Activated CD8-positive, alpha-beta T cell treated with anti-CD3 and anti-CD28 coated beads for 36 hours (primary cell): ENCODE data around the gene PLCB4. TPM values are rescaled to one million over a fixed set of nuclear protein-coding genes. Genes with fewer than 3 reads are reported as not detected.

Experiments used
- ATAC-seq: fragments of 200-7000 bp; cut with Tn5 transposase; one replicate; pipeline ENCODE4 v1.10.0; 2021; ENCODE audit warnings: mild to moderate bottlenecking, moderate library complexity
- CTCF ChIA-PET: fragments of 350-600 bp; sonication (Branson Sonifier 250); formaldehyde crosslinking; loops from one replicate; lab custom pipeline; 2021; ENCODE audit warnings: antibody characterized with exemption; lab: Charles Lee
- POLR2A ChIA-PET: fragments of 350-600 bp; sonication (Branson Sonifier 250); formaldehyde crosslinking; loops from one replicate; lab custom pipeline; 2021; ENCODE audit warnings: antibody characterized with exemption; lab: Charles Lee
- DNase-seq: peaks from one replicate; pipeline ENCODE4 v3.0.0-alpha.2; 2020
- H3K27ac Mint-ChIP-seq: one replicate; pipeline ENCODE4 v1.8.0; 2021; ENCODE audit warnings: mild to moderate bottlenecking, mixed read lengths
- H3K27me3 Mint-ChIP-seq: one replicate; pipeline ENCODE4 v1.8.0; 2021; ENCODE audit warnings: mixed read lengths
- H3K36me3 Mint-ChIP-seq: one replicate; pipeline ENCODE4 v1.8.0; 2021; ENCODE audit warnings: low read depth, mixed read lengths
- H3K4me1 Mint-ChIP-seq: one replicate; pipeline ENCODE4 v1.8.0; 2021; ENCODE audit warnings: low read depth, mixed read lengths
- H3K4me3 Mint-ChIP-seq: one replicate; pipeline ENCODE4 v1.8.0; 2021; ENCODE audit warnings: mild to moderate bottlenecking, moderate library complexity, mixed read lengths
- H3K9me3 Mint-ChIP-seq: one replicate; pipeline ENCODE4 v1.8.0; 2021; ENCODE audit warnings: mixed read lengths
- intact Hi-C: fragments of 100-400 bp; cut with micrococcal nuclease; formaldehyde crosslinking; loops from one replicate; pipeline ENCODE4 v1.10.0; 2022
- total RNA-seq, 2 experiments: library from RNA; stranded (reverse); gene quantifications; one replicate each; pipeline ENCODE4 v1.2.3, GENCODE V29; 2021
- TF ChIP-seq, protein P1 (sequence below): fragments of 200-600 bp; IDR thresholded peaks from one replicate; pipeline ENCODE4 v1.8.0; 2022; ENCODE audit warnings: antibody characterized with exemption, mild to moderate bottlenecking

The PLCB4 gene
- total RNA-seq, 2 experiments from 2014 or later: not detected

DNA sequence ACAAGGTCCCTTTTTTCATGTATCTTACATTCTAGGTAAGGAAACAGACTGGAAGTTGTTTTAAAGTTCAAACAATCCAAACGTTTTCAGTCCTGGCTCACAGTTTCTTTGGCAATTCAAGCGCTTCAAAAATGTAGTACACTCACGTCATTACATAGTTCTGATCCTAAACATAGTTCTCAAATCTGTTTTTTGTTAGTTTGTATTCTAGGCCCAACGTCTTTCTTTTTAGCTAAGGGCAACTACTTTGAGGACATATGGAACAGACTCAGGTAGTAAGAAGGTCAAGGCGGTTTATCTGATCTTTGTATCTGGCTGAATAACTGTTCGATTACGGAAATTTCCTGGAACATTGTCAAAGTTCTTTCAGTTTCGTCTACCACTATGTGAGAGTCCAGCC, 36.9 kb upstream of the PLCB4 start:
- H3K4me1 Mint-ChIP-seq: no peaks in the 10 kb centered on the region
- H3K27me3 Mint-ChIP-seq: no peaks in the 10 kb centered on the region
- no peaks in the 10 kb centered on the region for H3K36me3 Mint-ChIP-seq
- H3K27ac Mint-ChIP-seq: no peak overlapping the region
- ChIA-PET POLR2A (no interaction called here), CTCF (no interaction called here)
- intact Hi-C loops: no loop called here
- TF ChIP-seq, protein P1, sequence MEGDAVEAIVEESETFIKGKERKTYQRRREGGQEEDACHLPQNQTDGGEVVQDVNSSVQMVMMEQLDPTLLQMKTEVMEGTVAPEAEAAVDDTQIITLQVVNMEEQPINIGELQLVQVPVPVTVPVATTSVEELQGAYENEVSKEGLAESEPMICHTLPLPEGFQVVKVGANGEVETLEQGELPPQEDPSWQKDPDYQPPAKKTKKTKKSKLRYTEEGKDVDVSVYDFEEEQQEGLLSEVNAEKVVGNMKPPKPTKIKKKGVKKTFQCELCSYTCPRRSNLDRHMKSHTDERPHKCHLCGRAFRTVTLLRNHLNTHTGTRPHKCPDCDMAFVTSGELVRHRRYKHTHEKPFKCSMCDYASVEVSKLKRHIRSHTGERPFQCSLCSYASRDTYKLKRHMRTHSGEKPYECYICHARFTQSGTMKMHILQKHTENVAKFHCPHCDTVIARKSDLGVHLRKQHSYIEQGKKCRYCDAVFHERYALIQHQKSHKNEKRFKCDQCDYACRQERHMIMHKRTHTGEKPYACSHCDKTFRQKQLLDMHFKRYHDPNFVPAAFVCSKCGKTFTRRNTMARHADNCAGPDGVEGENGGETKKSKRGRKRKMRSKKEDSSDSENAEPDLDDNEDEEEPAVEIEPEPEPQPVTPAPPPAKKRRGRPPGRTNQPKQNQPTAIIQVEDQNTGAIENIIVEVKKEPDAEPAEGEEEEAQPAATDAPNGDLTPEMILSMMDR: no peak
- ATAC-seq (no peak), DNase-seq (no peak)
- H3K4me3 Mint-ChIP-seq: no peak overlapping the region
- peaks cover 2% of the 10 kb centered on the region for H3K9me3 Mint-ChIP-seq

DNA sequence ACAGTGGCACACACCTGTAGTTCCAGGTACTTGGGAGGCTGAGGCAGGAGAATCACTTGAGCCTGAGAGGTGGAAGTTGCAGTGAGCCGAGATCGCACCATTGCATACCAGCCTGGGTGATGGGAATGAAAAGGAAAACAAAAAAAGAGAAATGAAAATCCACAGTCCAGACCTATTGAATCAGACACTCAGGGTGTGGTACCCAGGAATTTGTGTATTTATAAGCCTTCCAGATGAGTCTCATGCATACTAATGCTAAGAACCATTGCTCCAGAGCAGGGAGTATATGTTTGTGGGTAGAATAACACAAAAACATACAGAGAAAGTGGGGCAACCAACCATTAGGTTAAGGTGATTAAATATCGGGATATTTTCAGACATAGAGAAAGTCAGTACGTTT, 36.1 kb upstream of the PLCB4 start:
- no peak overlapping the region for H3K4me3 Mint-ChIP-seq
- ATAC-seq: no peak
- no peak overlapping the region for H3K27ac Mint-ChIP-seq
- POLR2A ChIA-PET: no interaction called here
- no peaks in the 10 kb centered on the region for H3K27me3 Mint-ChIP-seq
- intact Hi-C loops: no loop called here
- H3K36me3 Mint-ChIP-seq: no peaks in the 10 kb centered on the region
- no peaks in the 10 kb centered on the region for H3K4me1 Mint-ChIP-seq
- peaks cover 2% of the 10 kb centered on the region for H3K9me3 Mint-ChIP-seq
- TF ChIP-seq, protein P1: no peak
- CTCF ChIA-PET: no interaction called here
- no peak for DNase-seq

DNA sequence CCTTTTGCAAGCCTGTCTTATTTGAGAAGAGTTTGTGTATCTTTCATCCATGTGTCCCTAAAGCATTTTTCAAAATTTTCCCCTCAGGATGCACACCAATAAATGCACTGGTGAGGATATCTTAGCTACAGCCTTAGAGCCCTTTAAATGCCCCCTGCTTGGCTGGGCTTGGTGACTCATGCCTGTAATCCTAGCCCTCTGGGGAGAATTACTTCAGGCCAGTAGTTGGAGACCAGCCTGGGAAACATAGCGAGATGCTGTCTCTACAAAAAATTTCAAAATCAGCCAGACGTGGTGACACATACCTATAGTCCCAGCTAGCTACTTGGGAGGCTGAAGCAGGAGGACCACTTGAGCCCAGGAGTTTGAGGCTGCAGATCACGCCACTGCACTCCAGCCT, 33.8 kb upstream of the PLCB4 start:
- Mint-ChIP-seq H3K27ac (no peak overlapping the region), H3K4me3 (no peak overlapping the region), H3K9me3 (peaks cover 3% of the 10 kb centered on the region), H3K4me1 (no peaks in the 10 kb centered on the region), H3K27me3 (no peaks in the 10 kb centered on the region), H3K36me3 (no peaks in the 10 kb centered on the region)
- DNase-seq (no peak), ATAC-seq (no peak)
- intact Hi-C loops: no loop called here
- ChIA-PET CTCF (no interaction called here), POLR2A (no interaction called here)
- TF ChIP-seq, protein P1: no peak

DNA sequence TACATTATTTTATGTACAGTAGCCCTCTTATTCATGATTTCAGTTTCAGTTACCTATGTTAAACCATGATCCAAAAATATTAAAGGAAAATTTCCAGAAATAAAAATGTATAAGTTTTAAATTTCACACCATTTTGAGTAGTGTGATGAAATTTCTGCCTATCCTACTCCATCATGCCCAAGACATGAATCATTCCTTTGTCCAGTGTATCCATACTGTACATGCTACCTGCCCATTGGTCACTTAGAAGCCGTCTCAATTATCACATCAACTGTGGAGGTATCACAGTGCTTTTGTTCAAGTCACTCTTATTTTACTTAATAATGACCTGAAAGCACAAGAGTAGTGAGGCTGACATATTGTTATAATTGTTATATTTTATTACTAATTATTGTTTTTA, 32.3 kb upstream of the PLCB4 start:
- Mint-ChIP-seq H3K36me3 (no peaks in the 10 kb centered on the region), H3K27me3 (no peaks in the 10 kb centered on the region), H3K27ac (no peak overlapping the region), H3K4me1 (no peaks in the 10 kb centered on the region), H3K4me3 (no peak overlapping the region), H3K9me3 (peaks cover 3% of the 10 kb centered on the region)
- ATAC-seq (no peak), DNase-seq (no peak)
- CTCF ChIA-PET: no interaction called here
- TF ChIP-seq, protein P1: no peak
- intact Hi-C loops: no loop called here
- POLR2A ChIA-PET: no interaction called here

DNA sequence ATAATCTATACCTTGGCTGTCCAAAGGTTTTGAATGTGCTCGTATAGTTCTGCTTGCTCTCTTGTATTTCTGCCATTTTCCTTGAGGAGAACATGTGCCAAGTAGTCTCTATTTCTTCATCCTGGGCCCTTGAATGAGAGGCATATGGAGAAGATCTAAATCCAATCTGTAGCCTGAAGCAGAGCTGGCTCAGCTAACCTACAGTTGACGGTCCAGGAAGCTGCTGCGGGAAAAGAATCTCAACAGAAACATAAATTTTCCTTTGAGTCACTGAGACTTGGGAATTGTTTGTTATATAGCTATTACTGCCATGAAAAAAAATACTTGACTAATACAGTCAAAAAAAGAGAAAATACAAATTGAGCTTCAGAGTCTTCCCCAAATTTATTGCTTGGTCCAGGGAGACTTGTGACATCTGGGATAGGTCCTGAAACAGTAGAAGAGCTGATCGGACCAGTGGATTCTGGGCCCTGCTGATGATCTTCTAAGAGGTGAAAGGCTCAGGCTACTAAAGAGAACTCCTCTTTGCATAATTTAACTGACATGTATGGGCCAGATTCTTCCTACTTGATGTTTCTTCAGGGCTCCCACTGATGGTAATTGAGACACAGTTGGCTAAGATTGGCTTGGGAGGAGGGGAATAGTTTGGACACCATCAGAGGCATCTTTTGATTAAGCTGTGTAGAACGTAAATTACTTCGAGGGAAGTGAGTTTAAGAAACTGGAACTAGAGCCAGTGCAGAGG, 29.9 kb upstream of the PLCB4 start:
- Mint-ChIP-seq H3K27me3 (no peaks in the 10 kb centered on the region), H3K27ac (no peak overlapping the region), H3K4me3 (no peak overlapping the region), H3K9me3 (peaks cover 1% of the 10 kb centered on the region), H3K4me1 (no peaks in the 10 kb centered on the region), H3K36me3 (no peaks in the 10 kb centered on the region)
- ChIA-PET CTCF (no interaction called here), POLR2A (no interaction called here)
- TF ChIP-seq, protein P1: no peak
- ATAC-seq (no peak), DNase-seq (no peak)
- intact Hi-C loops: no loop called here
